ENCODE measurements around the gene ATAD2B. TPM values are rescaled to one million over a fixed set of nuclear protein-coding genes. Genes with fewer than 3 reads are reported as not detected.

Gene ATAD2B
- total and polyA plus RNA-seq, 2 of the 4 experiments (the other 2 are of a cell fraction) = 1.5 to 5.0 TPM

- no peak overlapping the region for H3K18ac ChIP-seq (ENCODE audit: low read depth, low read length)
- H4K91ac ChIP-seq (ENCODE audit: insufficient read depth, low read depth, low read length) = no peak overlapping the region
- 60% methylated on average over 1 of the region's 7 CpGs; no CpG with 5 or more reads in 1 of the 2 experiments for WGBS, 2 experiments (ENCODE audit: extremely low coverage in 2 of 2, insufficient read length in 1 of 2)
- peaks cover 30% of the 10 kb centered on the region for H4K20me1 ChIP-seq (ENCODE audit: insufficient read depth, low read length)
- H2BK15ac ChIP-seq (ENCODE audit: low read depth, low read length) = no peak overlapping the region
- H3K36me3 ChIP-seq (ENCODE audit: control insufficient read depth, insufficient read depth, low read length) = no peaks in the 10 kb centered on the region; the same call in 1 of the 2 replicates
- H3K4me1 ChIP-seq (ENCODE audit: control insufficient read depth, insufficient read depth, low read length) = no peaks in the 10 kb centered on the region
- H2BK20ac ChIP-seq (ENCODE audit: low read depth, low read length) = no peak overlapping the region
- no peak overlapping the region for H3K14ac ChIP-seq (replicated peaks; ENCODE audit: low read depth, low read length)
- no peak overlapping the region for H2BK5ac ChIP-seq (ENCODE audit: low read depth, low read length, poor library complexity, severe bottlenecking)
- no TSS peak for BruUV-seq (replicated peaks)
- no peak overlapping the region for H2BK120ac ChIP-seq (ENCODE audit: low read depth, low read length)
- no peak overlapping the region for H3K4me2 ChIP-seq (ENCODE audit: low read depth, low read length)
- ChIA-PET CTCF (no interaction called here), POLR2A (ENCODE audit: unreplicated experiment) (interaction anchor here (0.7 kb wide), 1 partner anchor 19 kb away, joined by 11 read pairs; no protein-coding TSS in a partner anchor)
- ATAC-seq (ENCODE audit: low read depth) = no peak
- H3K4ac ChIP-seq (ENCODE audit: low read depth, low read length) = no peak overlapping the region
- H3K27ac ChIP-seq (ENCODE audit: insufficient read depth, low read length) = no peak overlapping the region
- H3K23ac ChIP-seq (ENCODE audit: low read depth, low read length) = no peak overlapping the region
- H4K8ac ChIP-seq (ENCODE audit: low read depth in 2 of 2, low read length in 2 of 2) = no peak overlapping the region
- no peak overlapping the region for H2AK5ac ChIP-seq (ENCODE audit: low read depth, low read length)
- dilution Hi-C loops (cut with HindIII; ENCODE audit: low sequenced_read_pairs, unreplicated experiment) = no loop called here
- no peaks in the 10 kb centered on the region for H3K9me3 ChIP-seq (ENCODE audit: control insufficient read depth, insufficient read depth, low read length)
- H3K79me1 ChIP-seq (ENCODE audit: low read depth in 1 of 2, low read length in 2 of 2) = peaks cover 28 to 56% of the 10 kb centered on the region in 2 experiments
- H3K4me3 ChIP-seq (ENCODE audit: insufficient read depth, low read depth, low read length) = no peak overlapping the region
- no peaks in the 10 kb centered on the region for H3K27me3 ChIP-seq (ENCODE audit: control insufficient read depth, insufficient read depth, low read length)
- in situ Hi-C loops (cut with MboI; ENCODE audit: low sequenced_read_pairs) = no loop called here
- peaks cover 3% of the 10 kb centered on the region for H3K9me1 ChIP-seq (ENCODE audit: insufficient read depth, low read length)
- intact Hi-C loops (cut with micrococcal nuclease) = no loop called here
- no peak overlapping the region for H3K9ac ChIP-seq (ENCODE audit: low read depth, low read length)
- DNase-seq = no peak
- H2AFZ ChIP-seq (replicated peaks; ENCODE audit: low read length, poor library complexity) = no peak overlapping the region
- no peak overlapping the region for H2AK9ac ChIP-seq (replicated peaks; ENCODE audit: low read depth, low read length, poor library complexity)
- H3K56ac ChIP-seq (ENCODE audit: extremely low read depth, insufficient read depth, low read length) = no peak overlapping the region
- no peak for TF ChIP-seq RCOR1 (IDR thresholded peaks at IDR 0.05; ENCODE audit: insufficient replicate concordance, low read length)
- TF ChIP-seq BHLHE40 (IDR thresholded peaks at IDR 0.05; ENCODE audit: low read depth, low read length) = no peak
- no peak for TF ChIP-seq MAZ (IDR thresholded peaks at IDR 0.05; ENCODE audit: borderline replicate concordance, low read depth, low read length)
- TF ChIP-seq FOS (IDR thresholded peaks at IDR 0.05; ENCODE audit: low read depth, low read length) = no peak
- no peak for TF ChIP-seq CTCF (conservative IDR thresholded peaks at IDR 0.05; ENCODE audit: low read depth, low read length)
- no peak for TF ChIP-seq USF2 (IDR thresholded peaks at IDR 0.05; ENCODE audit: low read depth, low read length)
- no peak for TF ChIP-seq SMC3 (IDR thresholded peaks at IDR 0.05; ENCODE audit: low read depth, low read length)
- TF ChIP-seq NFE2L2 (IDR thresholded peaks at IDR 0.05; ENCODE audit: low read depth, low read length) = no peak
- TF ChIP-seq RFX5 (IDR thresholded peaks at IDR 0.05; ENCODE audit: low read depth, low read length) = no peak
- no peak for TF ChIP-seq RAD21 (IDR thresholded peaks at IDR 0.05; ENCODE audit: low read length)
- no peak for TF ChIP-seq MAFK (IDR thresholded peaks at IDR 0.05; ENCODE audit: low read depth, low read length)
- no peak for TF ChIP-seq ELK1 (IDR thresholded peaks at IDR 0.05; ENCODE audit: borderline replicate concordance, low read depth, low read length)
- H4K5ac ChIP-seq (ENCODE audit: low read depth, low read length) = no peak overlapping the region
These were observed 11.6 kb downstream of the ATAD2B start for GRCh38 chr2:23915327-23915726.
